CD4-positive, alpha-beta memory T cell (primary cell): ENCODE measurements around the gene MGRN1. TPM values are rescaled to one million over a fixed set of nuclear protein-coding genes. Genes with fewer than 3 reads are reported as not detected.

ENCODE experiments used
- CTCF ChIA-PET: fragments of 350-600 bp; sonication (Branson Sonifier 250); formaldehyde crosslinking; loops from one replicate; lab custom pipeline; 2021; ENCODE audit warnings: inconsistent platforms; ENCODE audit not compliant: partially characterized antibody; lab: Charles Lee
- POLR2A ChIA-PET: fragments of 350-600 bp; sonication (Branson Sonifier 250); formaldehyde crosslinking; loops from one replicate; lab custom pipeline; 2021; ENCODE audit not compliant: partially characterized antibody; lab: Charles Lee
- DNase-seq, 5 donors: peaks; one replicate each; pipeline versions ENCODE4 v3.0.0 to v3.0.0-alpha.2; 2020 to 2022; ENCODE audit warnings: mixed read lengths in 1 of 5
- H3K27ac ChIP-seq: one replicate; pipeline ENCODE4 v1.7.0; 2013; ENCODE audit warnings: low read depth, low read length
- H3K27me3 ChIP-seq: 2 replicates; pipeline ENCODE4 v1.7.0; 2013; ENCODE audit warnings: mild to moderate bottlenecking, low read length, moderate library complexity; ENCODE audit not compliant: insufficient read depth
- H3K36me3 ChIP-seq: 2 replicates; pipeline ENCODE4 v1.7.0; 2013; ENCODE audit warnings: mild to moderate bottlenecking, low read length, moderate library complexity; ENCODE audit not compliant: insufficient read depth
- H3K4me1 ChIP-seq: 2 replicates; pipeline ENCODE4 v1.7.0; 2013; ENCODE audit warnings: mild to moderate bottlenecking, low read length, moderate library complexity; ENCODE audit not compliant: insufficient read depth
- H3K4me3 ChIP-seq, 2 donors: one replicate each; pipeline ENCODE4 v1.7.0; 2013; ENCODE audit warnings: low read length in 2 of 2, mild to moderate bottlenecking in 1 of 2
- H3K9me3 ChIP-seq, 2 donors: one replicate each; pipeline ENCODE4 v1.7.0; 2013; ENCODE audit warnings: low read length in 2 of 2, control low read depth in 1 of 2; ENCODE audit not compliant: control insufficient read depth in 1 of 2
- H3K27ac Mint-ChIP-seq, 7 donors: one replicate each; pipeline ENCODE4 v1.8.0; 2020 to 2021; ENCODE audit warnings: mixed read lengths in 7 of 7, mild to moderate bottlenecking in 6 of 7, inconsistent platforms in 3 of 7, moderate library complexity in 3 of 7
- H3K27me3 Mint-ChIP-seq, 2 donors: one replicate each; pipeline ENCODE4 v1.8.0; 2020 to 2021; ENCODE audit warnings: mixed read lengths in 2 of 2
- H3K36me3 Mint-ChIP-seq, 2 donors: one replicate each; pipeline ENCODE4 v1.8.0; 2020 to 2021; ENCODE audit warnings: mixed read lengths in 2 of 2, inconsistent platforms in 1 of 2, mild to moderate bottlenecking in 1 of 2
- H3K4me1 Mint-ChIP-seq, 4 donors: one replicate each; pipeline ENCODE4 v1.8.0; 2020 to 2021; ENCODE audit warnings: mixed read lengths in 4 of 4, mild to moderate bottlenecking in 1 of 4
- H3K4me3 Mint-ChIP-seq, 8 donors: one replicate each; pipeline ENCODE4 v1.8.0; 2020 to 2021; ENCODE audit warnings: mixed read lengths in 8 of 8, mild to moderate bottlenecking in 7 of 8, moderate library complexity in 6 of 8, inconsistent platforms in 3 of 8
- H3K9me3 Mint-ChIP-seq, 8 donors: one replicate each; pipeline ENCODE4 v1.8.0; 2020 to 2021; ENCODE audit warnings: mixed read lengths in 8 of 8, mild to moderate bottlenecking in 5 of 8, inconsistent platforms in 3 of 8, moderate library complexity in 1 of 8
- intact Hi-C: fragments of 100-400 bp; cut with micrococcal nuclease; formaldehyde crosslinking; loops from one replicate; pipeline ENCODE4 v1.15.1; 2023
- polyA plus RNA-seq, 2 donors: library from polyadenylated mRNA; unstranded; fragments of 300-500 nt; fragmentation: Illumina TruSeq; gene quantifications; one replicate each; pipeline ENCODE4 v1.2.3, GENCODE V29; 2021
- total RNA-seq, 2 experiments: library from RNA; stranded (reverse); gene quantifications; one replicate each; pipeline ENCODE4 v1.2.3, GENCODE V29; 2021

The MGRN1 gene
- total and polyA plus RNA-seq, 4 experiments from 2014 or later: 1.2 to 64.1 (median 35.0) TPM

DNA sequence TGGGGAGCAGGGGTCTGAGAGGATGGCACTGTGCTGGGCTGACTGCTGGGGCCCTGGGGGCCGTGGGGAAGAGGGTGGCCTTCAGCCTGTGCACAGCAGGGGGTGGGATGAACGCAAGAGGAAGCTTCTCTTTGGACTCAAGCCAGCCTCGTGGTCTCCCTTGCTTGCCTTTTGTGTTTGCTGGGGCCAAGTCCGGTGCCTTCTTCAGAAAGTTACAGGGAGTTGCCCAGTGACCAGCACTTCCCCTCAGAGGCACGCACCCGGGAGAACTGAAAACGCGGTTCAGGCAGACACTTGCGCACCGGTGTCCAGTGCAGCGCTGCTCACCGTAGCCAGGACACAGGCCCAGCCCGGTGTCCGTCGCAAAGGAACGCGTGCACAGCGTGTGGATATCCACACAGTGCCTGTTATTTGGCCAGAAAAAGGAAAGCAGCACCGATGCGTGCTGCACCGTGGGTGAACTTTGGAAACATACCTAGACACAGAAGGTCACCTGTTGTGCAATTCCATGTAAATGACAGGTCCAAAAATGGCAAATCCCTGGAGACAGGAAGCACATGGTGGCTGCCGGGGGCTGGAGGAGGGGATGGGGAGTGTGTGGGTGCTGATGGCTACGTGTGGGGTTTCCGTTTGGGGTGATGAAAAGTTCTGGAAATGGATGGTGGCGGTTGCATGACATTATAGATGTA is 39.3 kb downstream of the MGRN1 start:
- H3K36me3 Mint-ChIP-seq: peaks cover 0 to 20% of the 10 kb centered on the region in 2 donors
- no peak for DNase-seq
- H3K27me3 Mint-ChIP-seq: no peaks in the 10 kb centered on the region
- peak overlapping the region in 7 of 8 donors; percentile 44 to 81 (median 70) for H3K4me3 Mint-ChIP-seq
- ChIA-PET POLR2A (interaction anchor here (1.0 to 2.3 kb wide), 6 partner anchors 13 to 70 kb away, joined by 4 to 12 read pairs (median 5); partner anchors contain the start of genes ANKS3, DNAAF8, MGRN1 and NUDT16L1), CTCF (interaction anchor here (0.8 to 0.9 kb wide), 2 partner anchors 10 to 40 kb away, joined by 3 read pairs; partner anchors contain the start of gene MGRN1)
- H3K4me1 ChIP-seq: peaks cover 57% of the 10 kb centered on the region
- H3K4me1 Mint-ChIP-seq: peaks cover 18 to 76% (median 34%) of the 10 kb centered on the region in 4 donors
- peaks cover 9% of the 10 kb centered on the region for H3K36me3 ChIP-seq
- H3K4me3 ChIP-seq: no peak overlapping the region
- H3K27ac ChIP-seq: peak overlapping the region; percentile 57
- H3K9me3 ChIP-seq: no peaks in the 10 kb centered on the region
- peak overlapping the region; percentile 92 to 98 (median 96) for H3K27ac Mint-ChIP-seq
- H3K27me3 ChIP-seq: no peaks in the 10 kb centered on the region
- intact Hi-C loops: loop anchor here (1.0 to 2.0 kb wide), 2 partner anchors 12 to 71 kb away; partner anchors contain the start of genes ANKS3 and DNAAF8
- no peaks in the 10 kb centered on the region for H3K9me3 Mint-ChIP-seq

DNA sequence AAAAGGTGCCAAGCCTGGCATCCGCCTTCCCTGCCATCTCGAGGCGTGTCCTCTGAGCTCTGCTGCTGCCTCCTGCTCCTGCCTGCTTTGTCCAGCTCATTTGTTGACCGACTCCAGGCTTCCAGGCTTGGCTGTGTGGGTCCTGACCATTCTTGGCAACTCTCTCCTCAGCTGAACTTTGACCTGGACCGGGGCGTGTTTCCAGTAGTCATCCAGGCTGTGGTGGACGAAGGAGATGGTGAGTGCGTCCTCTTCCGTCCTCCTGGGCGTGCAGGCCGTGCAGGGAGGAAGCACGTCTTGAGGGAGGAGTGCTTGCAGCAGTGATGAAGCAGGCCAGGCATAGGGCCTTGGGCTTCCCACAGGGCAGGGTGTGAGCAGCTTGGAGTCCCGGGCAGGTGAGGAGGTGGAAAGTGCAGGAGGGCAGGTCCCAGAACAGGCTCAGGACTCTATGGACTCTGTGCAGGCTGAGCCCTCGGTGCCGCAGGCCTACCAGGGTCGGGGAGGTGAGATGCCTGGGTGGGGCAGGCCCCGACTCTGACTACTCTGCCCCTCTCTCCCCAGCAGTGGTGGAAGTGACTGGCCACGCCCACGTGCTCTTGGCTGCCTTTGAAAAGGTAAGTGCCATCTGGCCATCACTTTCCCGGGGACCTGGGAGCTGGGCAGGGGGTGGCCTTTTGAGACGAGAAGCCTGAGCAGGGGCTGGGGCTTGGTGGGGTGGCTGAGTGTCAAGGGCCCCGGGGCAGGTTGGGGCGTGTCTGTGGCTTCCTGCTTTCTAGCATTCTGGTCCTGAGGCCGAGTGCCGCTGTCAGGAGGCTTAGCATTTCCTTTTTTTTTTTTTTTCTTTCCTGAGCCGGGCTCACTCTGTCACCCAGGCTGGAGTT is 40.2 kb downstream of the MGRN1 start:
- DNase-seq: peak; percentile 65 to 73 (median 71)
- intact Hi-C loops: loop anchor here (1.0 to 2.0 kb wide), 3 partner anchors 12 to 70 kb away; partner anchors contain the start of genes ANKS3, DNAAF8 and NUDT16L1
- POLR2A ChIA-PET: interaction anchor here (1.0 to 2.3 kb wide), 7 partner anchors 12 to 69 kb away, joined by 4 to 12 read pairs (median 5); partner anchors contain the start of genes ANKS3, DNAAF8, MGRN1 and NUDT16L1
- peaks cover 52% of the 10 kb centered on the region for H3K4me1 ChIP-seq
- Mint-ChIP-seq H3K4me1 (peaks cover 17 to 67% (median 34%) of the 10 kb centered on the region in 4 donors), H3K27me3 (no peaks in the 10 kb centered on the region), H3K36me3 (peaks cover 4 to 25% of the 10 kb centered on the region in 2 donors), H3K4me3 (peak overlapping the region; percentile 44 to 81 (median 70)), H3K9me3 (no peaks in the 10 kb centered on the region), H3K27ac (peak overlapping the region; percentile 92 to 98 (median 96))
- H3K4me3 ChIP-seq: peak overlapping the region in 1 of 2 donors; percentile 48
- CTCF ChIA-PET: interaction anchor here (0.8 to 0.9 kb wide), 2 partner anchors 9 to 41 kb away, joined by 3 read pairs; partner anchors contain the start of gene MGRN1
- no peaks in the 10 kb centered on the region for H3K9me3 ChIP-seq
- no peaks in the 10 kb centered on the region for H3K27me3 ChIP-seq
- H3K36me3 ChIP-seq: peaks cover 10% of the 10 kb centered on the region
- H3K27ac ChIP-seq: peak overlapping the region; percentile 57

DNA sequence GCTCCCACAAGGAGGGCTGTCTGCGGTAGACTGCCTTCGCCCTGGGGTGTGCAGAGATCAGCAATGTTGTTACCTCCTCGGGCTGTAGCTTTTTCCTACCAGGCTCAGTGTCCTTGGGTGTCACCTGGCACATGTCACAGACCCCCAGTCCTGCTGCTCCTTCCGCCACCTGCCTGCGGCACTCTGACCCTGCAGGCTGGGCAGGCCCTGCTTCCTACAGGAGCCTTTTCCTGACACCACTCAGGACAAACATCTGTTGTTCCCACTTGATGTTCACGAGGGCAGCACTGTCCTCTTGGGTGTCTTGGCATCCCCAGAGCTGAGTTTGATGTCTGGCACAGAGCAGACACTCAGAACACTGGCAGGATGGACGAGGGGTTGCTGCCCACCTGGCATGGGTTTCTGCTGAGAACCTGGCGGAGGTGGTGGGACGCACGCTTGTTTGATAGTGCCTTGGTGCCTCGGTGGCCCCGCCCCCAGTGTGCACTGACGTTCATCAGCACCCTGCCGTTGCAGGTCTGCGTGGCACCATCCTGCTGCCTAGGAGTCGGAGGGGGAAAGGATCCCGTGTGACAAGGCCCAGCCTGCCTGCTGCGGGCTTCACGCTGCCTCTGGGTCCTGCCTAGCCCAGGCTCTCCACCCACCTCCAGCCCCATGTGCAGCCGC is 42.0 kb downstream of the MGRN1 start:
- intact Hi-C loops: no loop called here

DNA sequence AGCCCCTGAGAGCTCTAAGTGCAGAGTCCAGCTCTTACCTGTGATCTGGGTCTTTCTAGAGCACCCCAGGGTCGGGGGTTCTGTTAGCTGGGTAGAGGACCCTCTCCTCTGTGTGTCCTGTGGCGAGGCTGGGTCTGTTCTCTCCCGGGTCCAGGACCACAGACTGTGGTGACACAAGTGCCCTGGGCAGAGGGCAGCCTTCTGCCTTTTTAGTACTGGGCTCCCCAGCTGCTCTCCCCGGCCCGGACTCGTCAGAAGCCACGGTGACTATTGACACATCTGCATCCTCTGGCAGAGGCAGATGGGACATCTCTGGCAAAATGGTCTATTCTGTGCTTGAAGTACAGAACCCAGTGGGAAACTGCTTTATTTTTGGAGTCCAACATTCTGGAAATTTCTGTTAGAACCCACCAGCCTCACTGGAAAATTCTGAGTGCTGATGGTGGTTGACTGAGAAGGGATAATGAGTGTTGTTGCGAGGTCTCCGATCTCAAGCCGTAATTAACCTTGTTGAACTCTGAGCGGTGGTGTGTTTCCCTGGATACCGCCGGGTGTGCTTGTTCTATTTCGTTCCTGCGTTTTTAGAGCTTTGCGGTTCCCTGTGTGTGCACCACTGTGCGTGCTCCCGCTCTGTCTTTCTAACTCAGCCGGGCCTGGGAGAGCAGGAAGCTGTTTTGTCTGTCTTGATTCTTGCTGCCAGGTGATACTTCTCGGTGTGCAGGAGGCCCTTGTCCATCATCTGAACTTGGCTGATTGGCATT is 42.8 kb downstream of the MGRN1 start:
- Histone ChIP-seq H3K9me3 (no peaks in the 10 kb centered on the region), H3K4me1 (peaks cover 33% of the 10 kb centered on the region), H3K4me3 (no peak overlapping the region), H3K27ac (no peak overlapping the region), H3K27me3 (no peaks in the 10 kb centered on the region), H3K36me3 (peaks cover 10% of the 10 kb centered on the region)
- Mint-ChIP-seq H3K4me3 (no peak overlapping the region), H3K9me3 (no peaks in the 10 kb centered on the region), H3K27me3 (no peaks in the 10 kb centered on the region), H3K4me1 (peaks cover 13 to 46% (median 23%) of the 10 kb centered on the region in 4 donors), H3K36me3 (peaks cover 4 to 31% of the 10 kb centered on the region in 2 donors), H3K27ac (peak overlapping the region in 2 of 7 donors; percentile 7 to 78)
- DNase-seq: no peak
- CTCF ChIA-PET: interaction anchor here (1.4 kb wide), 1 partner anchor 32 kb away, joined by 3 read pairs; no protein-coding TSS in a partner anchor
- intact Hi-C loops: no loop called here
- POLR2A ChIA-PET: interaction anchor here (0.7 to 1.4 kb wide), 2 partner anchors 51 to 53 kb away, joined by 3 to 4 read pairs; no protein-coding TSS in a partner anchor

More for the DNA sequence above, 42.0 kb downstream of the MGRN1 start:
- H3K27ac Mint-ChIP-seq: peak overlapping the region in 3 of 7 donors; percentile 24 to 72 (median 37)
- H3K27me3 Mint-ChIP-seq: no peaks in the 10 kb centered on the region
- H3K27me3 ChIP-seq: no peaks in the 10 kb centered on the region
- POLR2A ChIA-PET: interaction anchor here (0.7 to 1.4 kb wide), 2 partner anchors 50 to 53 kb away, joined by 3 to 4 read pairs; no protein-coding TSS in a partner anchor
- H3K9me3 Mint-ChIP-seq: no peaks in the 10 kb centered on the region
- no peak overlapping the region for H3K4me3 ChIP-seq
- peaks cover 4 to 29% of the 10 kb centered on the region in 2 donors for H3K36me3 Mint-ChIP-seq
- H3K27ac ChIP-seq: no peak overlapping the region
- H3K4me1 ChIP-seq: peaks cover 33% of the 10 kb centered on the region
- H3K4me3 Mint-ChIP-seq: peak overlapping the region in 1 of 8 donors; percentile 52
- H3K4me1 Mint-ChIP-seq: peaks cover 13 to 48% (median 23%) of the 10 kb centered on the region in 4 donors
- H3K36me3 ChIP-seq: peaks cover 10% of the 10 kb centered on the region
- no peak for DNase-seq
- CTCF ChIA-PET: interaction anchor here (1.4 kb wide), 1 partner anchor 33 kb away, joined by 3 read pairs; no protein-coding TSS in a partner anchor
- no peaks in the 10 kb centered on the region for H3K9me3 ChIP-seq

DNA sequence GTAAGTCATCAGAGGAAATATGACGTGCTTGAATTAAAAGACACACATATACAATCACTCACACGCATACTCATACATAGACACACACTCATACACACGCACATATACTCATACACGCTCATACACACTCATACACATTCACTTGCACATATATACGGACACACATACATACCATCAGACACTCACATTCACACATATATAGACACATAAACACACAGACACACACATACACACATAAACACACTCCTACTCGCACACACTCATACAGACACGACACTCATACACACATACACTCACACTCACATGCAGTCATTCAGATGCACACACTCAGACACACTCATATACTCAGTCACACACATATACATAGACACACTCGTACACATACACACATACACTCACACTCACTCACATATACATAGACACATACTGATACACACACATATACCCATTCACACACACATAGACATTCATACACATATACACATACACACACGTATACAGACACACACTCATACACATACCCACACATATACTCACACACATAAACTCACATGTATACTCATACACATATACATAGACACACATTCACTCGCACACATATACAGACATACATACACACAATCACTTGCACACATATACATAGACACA is 43.8 kb downstream of the MGRN1 start:
- POLR2A ChIA-PET: no interaction called here
- Histone ChIP-seq H3K4me3 (no peak overlapping the region), H3K27me3 (no peaks in the 10 kb centered on the region), H3K9me3 (no peaks in the 10 kb centered on the region), H3K27ac (no peak overlapping the region), H3K4me1 (peaks cover 31% of the 10 kb centered on the region), H3K36me3 (peaks cover 10% of the 10 kb centered on the region)
- Mint-ChIP-seq H3K27me3 (no peaks in the 10 kb centered on the region), H3K9me3 (no peaks in the 10 kb centered on the region), H3K36me3 (peaks cover 4 to 30% of the 10 kb centered on the region in 2 donors), H3K4me1 (peaks cover 13 to 39% (median 21%) of the 10 kb centered on the region in 4 donors), H3K27ac (no peak overlapping the region), H3K4me3 (no peak overlapping the region)
- intact Hi-C loops: no loop called here
- no peak for DNase-seq
- CTCF ChIA-PET: interaction anchor here (1.8 kb wide), 1 partner anchor 44 kb away, joined by 5 read pairs; the partner anchor contains the start of gene MGRN1
